Fibroblast of villous mesenchyme (primary cell): ENCODE data around the gene RPS27. TPM values are rescaled to one million over a fixed set of nuclear protein-coding genes. Genes with fewer than 3 reads are reported as not detected.
A peak's percentile ranks its signal among the peaks of the same experiment; 100 is the strongest.

Experiments
- DNase-seq: peaks from one replicate; pipeline ENCODE4 v3.0.0-alpha.2; 2010; ENCODE audit warnings: low read depth
- H3K4me3 ChIP-seq: 2 replicates; pipeline ENCODE4 v1.5.1; 2011; ENCODE audit warnings: low read depth, mild to moderate bottlenecking, low read length
- CTCF ChIP-seq: IDR thresholded peaks from 2 replicates; pipeline ENCODE4 v1.5.1; 2012; ENCODE audit warnings: low read depth, mild to moderate bottlenecking, low read length; ENCODE audit not compliant: insufficient read depth
- total RNA-seq: library from RNA; depleted of rRNA; stranded (reverse); fragments of >200 nt; gene quantifications from 2 replicates; pipeline ENCODE4 v1.2.3, GENCODE V29; 2012

Gene RPS27
- total RNA-seq = 1,538 and 2,013 TPM in 2 replicates

GRCh38 chr1:153990468-153991150, at the start of gene RPS27:
Gene RPS27, plus strand, starts transcription at chr1:153990762. Its CDS starts 35 bp downstream, at chr1:153990797.
- peak; percentile 98 for DNase-seq
- TF ChIP-seq CTCF = no peak
- H3K4me3 ChIP-seq = peak within 1 kb of the TSS; percentile 90

GRCh38 chr1:153941826-153942725, 48.5 kb upstream of the RPS27 start:
- no peak for TF ChIP-seq CTCF
- no peak overlapping the region for H3K4me3 ChIP-seq
- DNase-seq = no peak

- no peak overlapping the region for H3K4me3 ChIP-seq
- no peak for TF ChIP-seq CTCF
- no peak for DNase-seq
Measured at GRCh38 chr1:153942766-153943549, 47.6 kb upstream of the RPS27 start.

- H3K4me3 ChIP-seq = no peak overlapping the region
- TF ChIP-seq CTCF = no peak
- DNase-seq = no peak
Measured at GRCh38 chr1:153944005-153944826, 46.3 kb upstream of the RPS27 start.

GRCh38 chr1:153944827-153945117, 45.8 kb upstream of the RPS27 start:
- no peak for TF ChIP-seq CTCF
- DNase-seq = no peak
- peak overlapping the region; percentile 76 for H3K4me3 ChIP-seq
